CD1c-positive myeloid dendritic cell (primary cell): ENCODE data around the gene CENPS.
A peak's percentile ranks its signal among the peaks of the same experiment; 100 is the strongest.
"Not testable (repeated sequence)": the region's sequence is repeated elsewhere in the genome, so short reads cannot be mapped to it uniquely, and the experiment has no call there.

Experiments used
- DNase-seq: peaks from one replicate; pipeline ENCODE4 v3.0.0-alpha.2; 2016; ENCODE audit errors: extremely low spot score

Gene CENPS

DNA sequence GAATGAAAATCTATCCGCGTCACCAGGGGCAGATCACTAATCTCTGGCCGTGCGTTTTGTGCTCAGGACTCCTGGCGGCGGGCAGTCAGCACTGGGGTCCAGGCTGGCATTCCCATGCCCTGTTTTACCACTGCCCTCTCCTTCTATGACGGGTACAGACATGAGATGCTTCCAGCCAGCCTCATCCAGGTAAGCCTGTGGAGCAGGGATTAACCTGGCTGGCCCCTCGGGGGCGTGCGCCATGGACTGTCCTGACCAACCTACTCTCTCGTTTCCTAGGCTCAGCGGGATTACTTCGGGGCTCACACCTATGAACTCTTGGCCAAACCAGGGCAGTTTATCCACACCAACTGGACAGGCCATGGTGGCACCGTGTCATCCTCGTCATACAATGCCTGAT lies 10.9 kb upstream of the CENPS start:
- no peak for DNase-seq

DNA sequence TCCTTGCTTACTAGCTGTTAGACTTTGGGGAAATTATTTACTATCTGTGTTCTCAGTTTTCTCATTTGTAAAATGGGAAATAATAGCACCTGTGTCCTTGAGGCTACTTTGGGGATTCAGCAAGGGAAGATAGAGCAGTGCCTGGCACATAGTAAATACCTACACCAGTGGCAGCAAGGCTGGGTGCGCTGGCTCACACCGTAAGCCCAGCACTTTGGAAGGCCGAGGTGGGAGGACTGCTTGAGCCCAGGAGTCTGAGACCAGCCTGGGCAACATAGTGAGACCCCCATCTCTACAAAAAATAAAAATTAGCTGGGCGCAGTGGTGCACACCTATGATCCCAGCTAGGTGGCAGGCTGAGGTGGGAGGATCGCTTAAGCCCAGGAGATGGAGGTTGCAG lies 8.6 kb upstream of the CENPS start:
- DNase-seq, result no peak

DNA sequence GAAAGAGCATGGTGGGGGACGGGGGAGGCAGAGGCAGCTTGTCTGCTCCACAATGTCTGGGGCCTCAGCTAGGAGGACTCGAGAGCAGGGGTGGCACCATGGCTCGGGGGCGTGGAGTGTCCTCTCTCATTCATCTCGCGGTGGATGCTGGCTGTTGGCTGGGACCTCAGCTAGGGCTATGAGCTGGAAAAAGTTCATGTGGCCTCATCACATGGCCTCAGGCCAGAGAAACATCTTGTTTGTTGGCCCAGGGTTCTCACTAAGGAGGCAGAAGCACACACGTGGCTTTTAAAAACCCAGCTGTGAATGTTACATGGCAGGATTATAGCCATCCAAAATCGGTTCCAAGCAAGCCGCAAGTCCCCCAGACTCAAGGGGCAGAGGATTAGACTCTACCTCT lies 6.2 kb upstream of the CENPS start:
- no peak for DNase-seq

DNA sequence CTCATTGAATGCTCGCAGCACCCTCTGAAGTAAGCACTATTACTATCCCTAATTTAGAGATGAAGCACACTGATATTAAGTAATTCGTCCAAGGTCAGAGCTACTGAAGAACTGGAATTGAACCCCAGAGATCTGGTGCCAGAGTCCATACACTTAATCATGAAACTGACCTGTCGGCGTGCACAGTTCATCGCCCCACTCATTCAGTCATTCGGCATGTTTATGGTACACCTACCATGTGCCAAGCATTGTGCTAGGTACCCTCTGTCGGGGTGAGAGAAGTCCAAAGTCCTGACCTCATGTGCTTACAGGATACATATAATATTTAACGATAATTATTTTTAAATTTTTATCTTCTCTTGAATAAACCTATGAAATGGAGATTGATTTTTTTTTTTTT lies 5.6 kb upstream of the CENPS start:
- DNase-seq, result no peak

DNA sequence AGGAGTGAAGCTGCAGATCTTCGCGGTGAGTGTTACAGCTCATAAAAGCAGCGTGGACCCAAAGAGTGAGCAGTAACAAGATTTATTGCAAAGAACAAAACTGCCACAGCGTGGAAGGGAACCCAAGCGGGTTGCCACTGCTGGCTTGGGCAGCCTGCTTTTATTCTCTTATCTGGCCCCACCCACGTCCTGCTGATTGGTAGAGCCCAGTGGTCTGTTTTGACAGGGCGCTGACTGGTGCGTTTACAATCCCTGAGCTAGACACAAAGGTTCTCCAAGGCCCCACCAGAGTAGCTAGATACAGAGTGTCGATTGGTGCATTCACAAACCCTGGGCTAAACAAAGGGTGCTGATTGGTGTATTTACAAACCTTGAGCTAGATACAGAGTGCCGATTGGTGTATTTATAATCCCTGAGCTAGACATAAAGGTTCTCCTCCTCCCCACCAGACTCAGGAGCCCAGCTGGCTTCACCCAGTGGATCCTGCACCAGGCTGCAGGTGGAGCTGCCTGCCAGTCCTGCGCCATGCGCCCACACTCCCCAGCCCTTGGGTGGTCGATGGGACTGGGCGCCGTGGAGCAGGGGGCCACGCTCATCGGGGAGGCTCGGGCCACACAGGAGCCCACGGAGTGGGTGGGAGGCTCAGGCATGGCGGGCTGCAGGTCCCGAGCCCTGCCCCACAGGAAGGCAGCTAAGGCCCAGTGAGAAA lies 4.3 kb upstream of the CENPS start:
- DNase-seq, result not testable (repeated sequence)

DNA sequence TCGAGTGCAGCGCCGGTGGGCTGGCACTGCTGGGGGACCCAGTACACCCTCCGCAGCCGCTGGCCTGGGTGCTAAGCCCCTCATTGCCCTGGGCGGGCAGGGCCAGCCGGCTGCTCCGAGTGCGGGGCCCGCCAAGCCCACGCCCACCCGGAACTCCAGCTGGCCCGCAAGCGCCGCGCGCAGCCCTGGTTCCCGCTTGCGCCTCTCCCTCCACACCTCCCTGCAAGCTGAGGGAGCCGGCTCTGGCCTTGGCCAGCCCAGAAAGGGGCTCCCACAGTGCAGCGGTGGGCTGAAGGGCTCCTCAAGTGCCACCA lies 3.7 kb upstream of the CENPS start:
- not testable (repeated sequence) for DNase-seq

DNA sequence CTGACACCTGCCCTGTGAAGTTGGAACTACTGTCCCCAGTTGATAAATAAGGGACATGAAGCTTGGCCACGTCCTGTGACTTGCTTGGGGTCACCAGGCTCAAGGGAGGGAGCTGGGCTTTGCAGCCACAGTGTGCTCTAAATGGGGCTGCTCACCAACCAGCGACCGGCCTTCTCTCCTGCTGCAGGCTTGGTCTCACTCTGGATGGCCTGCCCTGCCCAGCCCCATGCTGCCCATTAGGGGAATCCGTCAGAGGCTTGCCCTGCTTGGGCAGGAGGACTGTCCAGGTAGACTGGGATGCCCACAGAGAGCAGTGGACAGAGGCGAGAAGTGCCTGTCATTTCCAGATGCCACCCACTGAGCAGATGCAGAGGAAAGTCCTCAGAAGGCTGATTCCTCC lies 1.2 kb upstream of the CENPS start:
- no peak for DNase-seq

DNA sequence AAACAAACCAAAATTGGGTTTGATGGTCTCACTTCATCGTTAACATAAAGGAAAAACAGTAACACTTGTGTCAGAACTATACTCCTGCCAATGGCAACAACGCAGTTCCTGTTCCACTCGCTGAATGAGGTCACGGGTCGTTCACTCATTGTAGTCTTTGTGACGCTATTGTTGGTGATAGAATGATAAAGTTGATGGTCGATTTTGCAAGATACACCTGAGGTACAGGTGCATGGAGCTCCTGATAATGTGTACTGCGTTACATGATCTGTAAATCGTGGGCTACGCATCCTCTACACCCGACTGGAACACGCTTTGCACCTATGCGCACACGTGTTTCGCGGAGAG lies 391 bp upstream of the CENPS start:
- peak; percentile 70 for DNase-seq

DNA sequence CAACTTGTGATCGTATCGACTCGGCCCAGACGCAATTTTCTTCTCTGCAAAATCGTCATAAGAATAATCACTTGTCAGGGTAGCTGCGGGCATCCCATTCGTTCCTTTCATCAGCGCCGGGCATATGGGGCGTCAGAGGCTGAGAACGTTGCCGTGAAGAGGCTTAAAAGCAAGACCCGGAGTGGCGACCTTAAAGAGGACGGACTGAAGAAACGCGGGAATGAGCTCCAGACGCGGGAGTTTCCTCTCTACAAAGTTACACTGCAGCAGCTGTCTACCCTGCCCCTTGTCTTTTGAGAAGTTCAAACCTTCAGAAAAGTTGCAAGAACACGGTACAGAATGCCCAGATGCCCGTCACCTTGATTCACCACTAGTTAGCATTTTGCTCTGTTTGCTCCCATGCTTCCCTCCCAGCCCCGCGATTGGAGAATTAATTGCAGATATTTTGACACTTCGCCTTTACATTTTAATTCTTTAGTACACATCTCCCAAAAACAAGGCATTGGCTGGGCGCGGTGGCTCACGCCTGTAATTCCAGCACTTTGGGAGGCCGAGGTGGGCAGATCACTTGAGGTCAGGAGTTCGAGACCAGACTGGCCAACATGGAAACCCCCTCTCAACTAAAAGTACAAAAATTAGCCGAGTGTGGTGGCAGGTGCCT lies 967 bp downstream of the CENPS start:
- no peak for DNase-seq

DNA sequence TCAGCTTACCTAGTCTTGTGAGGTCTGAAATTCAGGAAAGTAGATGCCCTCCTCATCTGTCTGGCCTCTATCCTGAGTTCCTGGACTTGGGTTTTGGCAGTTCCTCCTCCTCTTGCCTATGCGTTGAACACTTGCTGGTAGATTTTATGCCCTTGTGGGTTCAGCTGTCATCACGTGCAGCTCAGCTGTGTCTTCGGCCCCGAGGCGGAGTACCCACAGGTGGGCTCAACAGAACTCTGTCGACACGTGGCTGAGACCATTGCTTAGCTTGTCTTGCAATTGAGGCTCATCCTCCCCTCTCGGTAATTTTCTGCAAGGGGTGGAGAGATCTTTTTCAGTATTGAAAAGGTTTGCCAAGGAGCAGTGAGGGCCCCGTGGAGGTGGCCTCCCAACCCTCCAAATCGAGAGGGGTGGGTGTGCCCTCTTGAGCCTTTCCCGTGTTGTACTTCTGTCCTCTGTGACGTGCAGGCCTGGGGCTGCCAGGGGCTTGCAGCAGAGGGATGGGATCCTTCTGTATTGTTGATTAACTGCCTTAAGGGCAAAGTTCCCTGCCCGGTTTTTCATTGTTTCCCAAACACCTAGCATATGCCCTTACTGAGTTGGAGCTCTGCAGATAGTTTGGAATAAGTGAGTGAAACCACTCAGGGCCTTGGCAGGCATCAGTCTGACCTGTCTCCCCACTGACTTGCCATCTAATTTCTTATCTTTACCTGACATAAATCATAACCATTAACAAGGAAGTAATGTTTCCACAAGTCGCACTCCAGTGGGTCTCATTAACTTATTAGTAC lies 2.9 kb downstream of the CENPS start:
- no peak for DNase-seq

DNA sequence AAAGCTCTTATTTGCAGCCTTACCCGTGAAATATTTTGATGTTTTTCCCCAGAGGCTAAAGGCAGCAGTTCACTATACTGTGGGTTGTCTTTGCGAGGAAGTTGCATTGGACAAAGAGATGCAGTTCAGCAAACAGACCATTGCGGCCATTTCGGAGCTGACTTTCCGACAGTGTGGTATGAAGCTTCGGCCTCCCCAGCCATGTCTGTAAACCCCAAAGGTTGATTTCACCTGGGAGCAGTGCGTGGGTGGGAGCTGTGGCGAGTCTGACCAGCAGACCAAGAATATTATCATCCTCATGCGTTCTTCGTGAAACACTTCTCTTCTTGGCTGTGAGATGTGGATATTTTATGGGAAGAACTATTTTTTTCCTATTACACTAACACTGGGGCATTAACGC lies 3.6 kb downstream of the CENPS start:
- no peak for DNase-seq

DNA sequence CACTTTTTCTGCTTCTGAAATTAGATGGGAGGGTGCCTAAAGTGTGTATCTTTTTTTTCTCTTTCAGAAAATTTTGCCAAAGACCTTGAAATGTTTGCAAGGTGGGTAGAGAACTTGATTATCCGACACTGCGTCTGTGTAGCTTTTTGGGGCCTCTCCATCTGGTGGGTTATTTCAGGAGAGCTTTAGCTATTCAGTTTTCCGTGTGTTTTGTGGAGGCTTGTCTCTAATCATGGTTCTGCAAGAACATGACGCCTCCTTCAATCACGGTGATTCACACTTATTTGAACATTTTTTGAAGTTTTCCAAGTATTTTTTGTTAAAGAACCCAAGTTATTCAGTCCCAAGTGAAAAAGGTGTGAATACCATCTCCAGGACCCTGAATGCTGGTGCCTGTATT lies 4.4 kb downstream of the CENPS start:
- DNase-seq, result no peak

DNA sequence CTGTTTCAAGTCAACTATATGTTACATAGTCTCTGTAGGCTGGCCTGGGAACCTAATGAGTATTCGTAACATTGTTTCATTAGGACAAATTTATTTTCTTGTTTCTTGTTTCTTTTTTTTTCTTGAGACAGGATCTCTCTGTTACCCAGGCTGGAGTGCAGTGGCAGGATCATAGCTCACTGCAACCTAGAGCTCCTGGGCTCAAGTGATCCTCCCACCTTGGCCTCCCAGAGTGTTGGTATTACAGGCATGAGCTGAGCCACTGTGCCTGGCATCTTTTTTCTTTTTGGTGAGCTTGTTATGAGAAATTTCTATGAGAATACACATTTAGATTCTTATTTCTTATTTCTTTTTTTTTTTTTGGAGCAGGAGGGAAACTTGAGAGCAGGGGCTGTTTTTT lies 6.8 kb downstream of the CENPS start:
- DNase-seq, result no peak

DNA sequence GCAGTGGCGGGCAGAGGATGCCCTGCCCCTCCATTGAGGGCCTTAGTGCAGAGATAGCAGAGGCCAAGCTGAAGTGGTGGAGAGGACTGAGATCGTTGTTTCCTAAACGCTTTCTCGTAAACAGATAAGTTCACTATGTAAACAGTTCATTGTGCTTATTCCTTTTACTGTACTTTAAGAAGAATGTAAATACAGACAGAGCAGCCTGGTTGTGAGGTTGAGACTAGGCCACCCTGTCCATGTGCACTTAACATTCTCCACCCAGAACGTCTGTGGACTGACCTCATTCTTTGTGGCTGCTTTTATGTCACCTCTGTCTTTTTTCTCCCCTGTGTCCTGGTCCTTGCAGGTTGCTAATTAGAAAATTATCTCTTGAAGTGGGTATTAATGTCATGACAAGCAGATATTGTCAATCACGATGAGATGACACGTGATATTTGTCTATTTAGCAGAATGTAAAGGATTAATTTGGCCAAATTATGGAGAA lies 8.5 kb downstream of the CENPS start:
- DNase-seq, result no peak

DNA sequence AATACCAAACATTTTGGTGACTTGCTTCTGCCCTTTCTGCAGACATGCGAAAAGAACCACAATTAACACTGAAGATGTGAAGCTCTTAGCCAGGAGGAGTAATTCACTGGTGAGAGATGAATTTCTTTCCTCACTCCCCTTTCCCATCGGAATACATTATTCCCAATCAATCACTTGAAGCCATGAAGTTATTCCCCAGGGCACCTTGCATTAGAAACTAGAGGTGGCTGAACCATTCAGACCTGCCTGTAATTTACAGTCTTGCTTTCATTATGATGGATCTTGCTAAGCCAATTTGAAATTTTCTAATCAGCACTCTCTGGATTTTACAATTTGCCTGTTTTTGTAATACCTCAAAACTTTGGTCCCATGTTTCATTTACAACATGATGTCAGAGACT lies 10.1 kb downstream of the CENPS start:
- no peak for DNase-seq

DNA sequence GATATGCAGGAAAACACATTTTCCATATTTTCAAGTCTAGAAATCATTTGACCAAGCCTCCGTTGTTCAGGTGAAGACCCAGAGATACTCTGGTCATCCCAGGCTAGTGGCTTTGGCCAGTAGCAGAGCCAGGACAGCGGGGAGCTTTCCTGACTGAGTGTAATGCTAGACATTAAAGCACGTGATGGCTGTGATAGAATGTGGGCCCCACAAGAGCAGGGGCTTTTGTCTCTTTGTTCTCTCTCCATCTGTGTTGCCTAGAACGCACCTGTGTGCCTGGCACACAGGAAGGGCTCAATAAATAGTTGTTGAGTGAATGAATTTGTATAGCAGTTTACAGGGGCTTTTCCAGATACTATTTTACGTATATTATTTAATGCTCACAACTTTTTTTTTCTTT lies 10.6 kb downstream of the CENPS start:
- DNase-seq, result no peak

DNA sequence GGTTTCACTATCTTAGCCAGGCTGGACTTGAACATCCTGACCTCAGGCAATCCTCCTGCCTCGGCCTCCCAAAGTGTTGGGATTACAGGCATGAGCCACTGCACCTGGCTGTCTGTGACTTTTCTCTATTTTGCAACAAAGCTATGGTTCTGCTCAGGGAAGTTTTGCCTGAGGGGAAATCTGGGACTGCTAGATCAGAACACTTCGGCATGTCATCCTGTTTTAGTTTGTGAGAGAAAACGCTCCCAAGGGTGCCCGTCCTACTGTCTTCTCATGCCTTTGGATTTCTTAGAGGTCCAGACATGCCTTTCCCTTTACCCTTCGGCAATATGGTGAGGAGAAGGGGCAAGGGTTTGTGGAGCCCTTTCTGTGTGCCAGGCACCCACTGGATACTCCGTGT lies 14.0 kb downstream of the CENPS start:
- no peak for DNase-seq

DNA sequence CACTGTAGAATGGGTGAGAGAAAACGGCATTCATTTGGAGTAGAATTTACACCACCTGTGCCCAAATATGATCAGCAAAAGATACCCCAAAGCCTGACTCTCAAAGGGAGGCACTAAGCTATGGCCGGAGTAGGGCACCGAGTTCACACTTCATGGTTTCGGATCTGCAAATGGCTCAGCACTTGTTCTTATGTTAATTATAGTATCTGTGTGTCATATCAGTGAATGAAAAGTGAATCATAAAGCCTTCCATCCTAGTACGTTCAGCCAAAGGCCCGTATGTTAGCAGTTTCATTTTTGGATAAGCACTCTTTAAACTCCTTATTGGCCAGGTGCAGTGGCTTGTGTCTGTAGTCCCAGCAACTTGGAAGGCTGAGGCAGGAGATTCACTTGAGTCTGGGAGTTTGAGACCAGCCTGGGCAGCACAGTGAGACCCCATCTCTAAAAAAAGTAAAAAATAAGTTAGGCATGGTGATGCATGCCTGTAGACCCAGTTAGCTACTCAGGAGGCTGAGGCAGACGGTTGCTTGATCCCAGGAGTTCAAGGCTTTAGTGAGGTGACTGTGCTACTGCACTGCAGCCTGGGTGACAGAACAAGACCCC lies 14.7 kb downstream of the CENPS start:
- no peak for DNase-seq

DNA sequence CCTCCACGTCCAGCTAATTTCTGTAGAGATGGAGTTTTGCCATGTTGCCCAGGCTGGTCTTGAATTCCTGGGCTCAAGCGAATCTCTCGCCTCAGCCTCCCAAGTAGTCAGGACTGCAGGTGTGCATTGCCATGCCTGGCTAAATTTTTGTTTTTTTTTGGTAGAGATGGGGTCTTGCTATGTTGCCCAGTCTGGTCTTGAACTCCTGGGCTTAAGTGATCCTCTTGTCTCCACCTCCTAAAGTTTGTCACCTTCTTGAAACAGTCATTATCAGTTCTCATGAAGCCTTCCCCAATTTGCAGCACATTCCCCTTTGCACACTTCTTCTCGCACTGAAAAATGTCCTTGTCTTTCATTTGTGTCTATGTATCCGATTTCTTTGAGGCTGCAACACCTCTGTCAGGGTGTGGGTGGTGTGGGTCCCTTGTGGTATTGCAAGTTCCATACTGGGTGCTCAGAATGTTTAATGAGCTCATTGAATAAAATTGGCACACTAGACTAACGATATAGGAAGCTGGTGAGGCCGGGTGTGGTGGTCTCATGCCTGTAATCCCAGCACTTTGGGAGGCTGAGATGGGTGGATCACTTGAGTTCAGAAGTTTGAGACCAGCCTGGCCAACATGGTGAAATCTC lies 16.7 kb downstream of the CENPS start:
- no peak for DNase-seq

DNA sequence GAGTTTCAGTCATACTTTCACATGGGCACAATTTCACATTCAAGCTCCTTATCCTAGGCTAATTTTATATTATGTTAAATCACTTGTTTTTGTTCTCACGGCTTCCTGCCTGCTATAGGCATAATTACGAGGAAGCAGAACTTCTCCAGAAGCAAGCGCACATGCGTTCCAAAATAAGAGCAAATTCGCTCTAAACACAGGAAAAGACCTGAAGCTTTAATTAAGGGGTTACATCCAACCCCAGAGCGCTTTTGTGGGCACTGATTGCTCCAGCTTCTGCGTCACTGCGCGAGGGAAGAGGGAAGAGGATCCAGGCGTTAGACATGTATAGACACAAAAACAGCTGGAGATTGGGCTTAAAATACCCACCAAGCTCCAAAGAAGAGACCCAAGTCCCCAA lies 19.5 kb downstream of the CENPS start, which contains the start of gene CORT:
Gene CORT (plus strand): TSS at position 281 of the 400 bp plus-strand sequence. CDS start 193 bp downstream, outside the sequence.
- no peak for DNase-seq

DNA sequence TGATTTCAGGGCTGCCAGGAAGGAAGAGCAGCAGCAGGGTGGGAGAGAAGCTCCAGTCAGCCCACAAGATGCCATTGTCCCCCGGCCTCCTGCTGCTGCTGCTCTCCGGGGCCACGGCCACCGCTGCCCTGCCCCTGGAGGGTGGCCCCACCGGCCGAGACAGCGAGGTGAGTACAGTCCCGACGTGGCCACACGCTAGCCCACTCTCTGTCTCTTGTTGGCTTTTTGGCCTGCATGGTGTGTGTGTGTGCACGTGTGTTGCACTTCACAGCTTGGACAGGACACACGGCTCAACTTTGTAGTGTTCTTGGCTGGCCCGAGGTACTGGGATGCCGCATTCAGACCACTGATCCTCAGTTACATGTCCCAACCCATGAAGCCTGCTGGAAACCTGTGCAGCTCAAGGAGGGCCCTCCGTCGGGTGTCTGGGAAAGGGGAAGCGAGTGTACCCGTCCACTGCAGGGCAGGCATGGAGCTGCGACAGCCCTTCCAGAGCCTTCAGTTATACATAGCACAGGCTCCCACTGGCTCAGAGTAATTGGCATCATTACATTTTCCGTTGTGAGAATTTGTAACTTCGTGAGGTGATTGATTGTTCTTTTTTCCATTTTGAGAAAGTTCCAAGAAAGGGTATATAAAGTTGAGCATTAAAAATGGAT lies 20.1 kb downstream of the CENPS start:
- no peak for DNase-seq

DNA sequence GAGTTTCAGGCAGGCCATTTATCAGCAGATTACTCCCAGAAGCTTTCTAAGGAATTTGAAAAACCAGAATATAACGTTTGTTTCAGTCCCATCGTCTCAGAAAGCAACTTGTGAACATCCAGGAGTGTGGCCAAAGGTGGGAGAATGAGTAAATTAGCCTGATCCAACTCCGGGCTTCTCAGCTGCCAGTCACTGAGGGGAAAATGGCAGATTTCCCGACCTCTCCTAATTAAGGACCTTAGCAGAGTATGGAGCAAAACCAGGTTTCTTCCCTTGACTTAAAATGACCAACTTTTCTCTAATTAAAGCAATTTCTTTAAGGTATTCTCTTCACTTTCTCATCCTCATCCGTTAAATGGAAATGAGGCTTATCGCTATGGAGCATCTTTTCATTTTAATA lies 20.6 kb downstream of the CENPS start:
- DNase-seq, result no peak
